HG03378 (cell line): ENCODE measurements around the gene FNDC11.
A peak's percentile ranks its signal among the peaks of the same experiment; 100 is the strongest.

Source experiments
- ATAC-seq: cut with Tn5 transposase; IDR thresholded peaks from one replicate; pipeline ENCODE4 v1.9.1; 2021; ENCODE audit warnings: mild to moderate bottlenecking, moderate library complexity; ENCODE audit not compliant: unreplicated experiment

The FNDC11 gene

DNA sequence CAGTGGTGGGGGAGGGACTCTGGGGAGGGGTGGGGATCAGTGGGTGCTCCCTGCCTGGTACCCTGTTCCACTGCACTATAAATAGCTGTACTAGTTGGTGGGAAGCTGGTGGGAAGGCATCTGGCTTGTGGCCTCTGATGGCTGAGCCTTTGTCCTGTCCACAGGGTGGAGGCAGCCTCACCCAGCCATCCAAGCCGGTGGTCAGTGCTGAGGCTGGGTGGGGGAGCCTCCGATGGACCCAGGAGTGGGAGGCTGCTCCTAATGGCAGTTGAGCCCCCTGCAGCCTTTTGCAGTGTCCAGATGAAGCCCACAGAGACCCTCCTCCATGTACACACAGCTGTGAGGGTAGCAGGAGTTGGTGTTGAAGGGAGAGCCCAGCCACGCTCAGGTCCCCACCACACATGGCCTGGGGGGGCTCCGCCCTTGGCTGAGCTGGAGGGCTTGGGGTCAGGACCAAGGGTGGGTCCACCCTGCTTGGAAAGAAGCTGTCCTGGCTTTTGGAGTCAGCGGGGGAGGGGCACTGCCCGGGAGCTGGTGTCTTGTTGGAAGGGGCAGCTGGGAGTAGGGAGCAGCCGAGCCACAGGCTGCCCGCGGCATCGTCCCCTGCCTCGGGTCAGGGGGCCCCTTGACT is 30.9 kb upstream of the FNDC11 start:
- no peak for ATAC-seq

DNA sequence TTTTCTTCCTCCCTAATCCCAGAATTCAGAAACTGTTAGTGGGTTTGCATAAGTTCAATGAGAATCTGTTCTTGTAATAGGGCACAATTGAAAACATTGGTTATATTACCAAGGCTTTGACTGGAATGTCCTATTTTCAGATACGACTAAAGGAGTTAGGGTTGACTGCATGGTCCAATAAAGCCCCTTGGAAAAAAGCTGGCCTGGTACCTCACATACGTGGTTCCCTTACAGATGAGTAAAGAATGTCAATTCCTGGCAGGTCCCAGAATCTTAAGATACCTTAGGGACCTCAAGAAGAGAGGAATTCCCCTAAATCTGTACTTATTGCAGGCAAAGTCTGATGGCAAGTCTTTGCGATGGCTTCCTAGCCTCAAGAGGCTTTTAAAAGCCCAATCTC is 28.8 kb upstream of the FNDC11 start:
- ATAC-seq: no peak

DNA sequence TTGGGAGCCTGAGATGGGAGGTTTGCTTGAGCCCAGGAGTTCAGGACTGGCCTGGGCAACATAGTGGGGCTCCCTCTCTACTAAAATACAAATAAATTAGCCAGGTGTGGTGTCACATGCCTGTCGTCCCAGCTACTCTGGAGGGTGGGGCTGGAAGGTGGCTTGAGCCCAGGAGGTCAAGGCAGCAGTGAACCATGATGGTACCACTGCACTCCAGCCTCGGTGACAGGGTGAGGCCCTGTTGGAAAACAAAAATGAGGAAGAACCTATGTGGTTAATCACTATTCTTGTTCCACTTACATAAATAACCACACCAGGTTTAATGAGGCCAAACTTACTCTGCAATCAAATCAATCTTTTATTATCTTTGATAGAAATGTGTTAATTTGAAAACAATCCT is 28.0 kb upstream of the FNDC11 start:
- no peak for ATAC-seq

DNA sequence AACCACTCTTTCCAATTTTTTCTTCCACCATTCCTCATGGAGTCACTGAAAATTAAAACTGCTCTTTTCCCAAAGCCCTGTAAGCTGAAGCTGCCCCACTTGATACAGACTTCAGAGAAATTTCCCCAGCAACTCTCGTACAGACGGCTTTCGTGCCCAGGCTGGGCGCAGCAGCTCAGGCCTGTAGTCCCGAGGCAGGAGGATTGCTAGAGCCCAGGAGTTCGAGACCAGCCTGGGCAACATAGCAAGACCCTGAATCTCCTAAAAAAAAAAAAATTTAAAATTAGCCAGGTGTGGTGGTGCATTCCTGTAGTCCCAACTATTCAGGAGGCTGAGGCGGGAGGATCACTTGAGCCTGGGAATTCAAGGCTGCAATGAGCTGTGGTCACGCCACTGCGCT is 26.8 kb upstream of the FNDC11 start:
- no peak for ATAC-seq

GRCh38 chr20:63529180-63529860 is 24.6 kb upstream of the FNDC11 start:
- no peak for ATAC-seq

GRCh38 chr20:63529861-63530787 is 23.8 kb upstream of the FNDC11 start:
- ATAC-seq: no peak

GRCh38 chr20:63530788-63531160 is 23.2 kb upstream of the FNDC11 start:
- ATAC-seq: no peak

DNA sequence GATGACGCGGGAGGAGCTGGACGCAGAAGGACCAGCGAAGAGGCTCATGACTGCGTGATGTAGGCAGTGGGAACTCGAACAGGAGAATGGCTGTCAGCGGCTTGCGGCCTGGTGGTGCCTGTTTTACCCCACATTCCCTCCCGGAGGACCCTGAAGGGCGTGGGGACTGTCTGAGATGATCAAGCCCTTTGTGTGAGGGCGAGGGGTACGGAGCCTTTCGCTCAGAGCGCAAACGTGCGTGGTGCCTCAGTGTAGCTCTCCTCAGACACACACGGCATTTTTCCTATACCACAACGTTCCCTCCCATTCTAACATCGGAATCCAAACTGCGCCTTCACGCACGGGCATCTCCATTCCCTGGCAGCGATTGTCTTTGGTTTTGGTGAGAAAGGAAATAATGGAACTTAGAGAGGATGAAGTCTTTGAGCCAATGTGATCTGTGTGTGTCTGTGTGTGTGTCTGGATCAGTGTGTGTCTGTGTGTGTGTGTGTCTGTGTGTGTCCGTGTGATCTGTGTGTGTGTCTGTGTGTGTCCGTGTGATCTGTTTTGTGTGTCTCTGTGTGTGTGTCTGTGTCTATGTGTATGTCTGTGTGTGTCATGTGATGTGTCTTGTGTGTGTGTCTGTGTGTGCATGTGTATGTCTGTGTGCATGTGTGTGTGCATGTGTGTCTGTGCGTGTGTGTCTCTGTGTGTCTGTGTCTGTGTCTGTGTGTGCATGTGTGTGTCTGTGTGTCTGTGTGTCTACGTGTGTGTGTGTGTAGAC is 22.1 kb upstream of the FNDC11 start:
- ATAC-seq: no peak

GRCh38 chr20:63532449-63532971 is 21.4 kb upstream of the FNDC11 start:
- ATAC-seq: no peak

DNA sequence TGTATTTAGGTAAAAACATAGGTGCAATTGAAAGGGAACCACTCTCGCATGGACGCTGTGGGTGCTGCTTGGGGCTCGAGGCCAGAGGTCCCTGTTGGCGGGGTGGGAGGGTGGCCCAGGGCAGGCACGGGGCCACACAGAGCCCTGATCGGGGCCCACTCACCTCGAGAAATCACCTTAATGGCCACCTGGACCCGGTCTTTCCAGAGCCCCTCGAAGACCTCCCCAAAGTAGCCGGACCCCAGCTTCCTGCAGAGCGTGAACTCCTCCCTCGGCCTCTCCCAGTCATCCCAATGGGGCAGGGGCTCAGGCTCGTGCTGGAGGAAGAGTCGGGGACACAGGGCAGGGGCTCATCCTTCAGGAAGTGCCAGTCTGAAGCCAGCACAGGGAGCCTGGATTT is 20.6 kb upstream of the FNDC11 start:
- no peak for ATAC-seq

DNA sequence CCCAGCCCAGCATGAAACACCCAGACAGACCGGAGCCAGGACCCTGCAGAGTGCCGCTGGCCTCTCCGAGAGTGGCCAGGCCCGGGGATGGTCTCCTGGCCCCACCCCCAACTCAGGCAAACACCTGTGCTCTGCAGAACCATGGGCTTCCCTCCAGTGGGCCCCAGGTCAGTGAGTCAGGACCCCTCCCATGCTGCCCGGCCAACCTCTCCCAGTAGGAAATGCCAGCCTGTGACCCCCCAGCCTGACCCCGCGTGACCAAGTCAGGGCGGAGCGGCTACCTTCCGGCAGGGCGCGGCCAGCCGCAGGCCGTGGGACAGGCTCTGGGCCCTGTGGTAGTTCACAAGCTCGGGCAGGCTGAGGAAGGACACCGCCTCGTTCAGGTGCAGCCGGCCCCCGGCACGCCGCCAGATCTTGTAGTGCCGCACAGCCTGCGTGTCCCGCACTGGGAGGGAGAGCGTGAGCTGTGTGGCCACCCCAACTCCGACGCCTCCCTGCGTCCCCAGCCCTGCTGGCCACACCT is 20.0 kb upstream of the FNDC11 start:
- no peak for ATAC-seq

DNA sequence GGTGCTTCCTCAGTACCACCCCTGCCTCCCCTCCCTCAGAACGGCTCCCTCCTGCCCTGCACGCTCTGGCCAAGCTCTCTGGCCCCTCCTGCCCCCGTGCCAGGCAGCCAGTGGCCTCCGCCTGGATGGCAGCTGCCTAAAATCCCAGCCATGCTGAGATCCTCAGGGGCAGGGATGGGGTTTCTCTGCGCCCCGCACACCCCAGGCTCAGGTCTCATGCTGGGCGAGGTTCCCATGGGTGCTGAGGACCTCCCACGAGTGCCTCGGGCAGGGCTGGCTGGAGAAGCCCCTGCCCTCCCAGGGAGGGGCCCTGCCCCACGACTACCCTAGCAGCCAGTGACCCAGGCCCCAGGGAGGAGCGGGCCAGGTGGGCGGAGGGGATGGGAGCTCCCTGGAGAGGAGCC is 19.5 kb upstream of the FNDC11 start:
- no peak for ATAC-seq

GRCh38 chr20:63534831-63535651 is 18.9 kb upstream of the FNDC11 start:
- ATAC-seq: no peak

DNA sequence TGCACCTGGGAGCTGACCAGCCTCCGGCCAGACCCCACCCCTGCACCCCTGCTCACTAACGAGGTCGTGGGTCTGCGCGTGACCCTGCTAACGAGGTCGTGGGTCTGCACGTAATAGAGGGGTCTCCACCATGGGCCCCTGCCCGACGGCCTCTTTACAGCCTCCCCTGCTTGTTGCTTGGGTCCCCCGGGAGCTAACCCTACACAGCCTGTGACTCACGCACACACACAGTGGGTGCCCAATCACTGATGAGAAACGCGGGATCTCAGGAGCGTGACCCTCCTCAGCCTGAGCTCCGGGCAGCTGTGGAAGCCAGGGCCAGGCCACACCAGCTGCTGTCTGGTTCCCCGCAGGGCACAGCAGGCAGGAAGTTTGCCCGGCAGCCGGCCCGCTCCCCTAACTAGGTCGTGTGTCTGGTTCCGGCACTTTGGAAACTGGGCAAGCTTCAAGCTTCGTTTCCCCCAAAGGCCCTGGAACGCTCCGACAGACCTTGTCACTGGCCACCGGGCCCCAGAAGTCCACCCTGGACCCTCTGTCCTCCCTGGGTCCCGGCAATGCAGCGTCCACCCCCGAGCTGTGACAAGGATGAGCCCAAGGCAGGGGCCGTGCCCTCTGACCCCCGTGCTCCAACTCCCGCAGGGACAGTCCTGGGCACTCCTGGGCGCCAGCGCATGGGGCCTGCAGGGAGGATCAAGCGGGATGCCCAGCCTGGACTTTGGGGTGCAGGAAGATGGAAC is 17.6 kb upstream of the FNDC11 start:
- no peak for ATAC-seq

GRCh38 chr20:63536997-63537524 is 16.9 kb upstream of the FNDC11 start, which contains the start of gene PTK6:
PTK6 (minus strand) TSS chr20:63537376; CDS start chr20:63537314, 62 bp downstream.
- ATAC-seq: no peak

GRCh38 chr20:63537525-63538203 is 16.3 kb upstream of the FNDC11 start:
- peak; percentile 80 for ATAC-seq

DNA sequence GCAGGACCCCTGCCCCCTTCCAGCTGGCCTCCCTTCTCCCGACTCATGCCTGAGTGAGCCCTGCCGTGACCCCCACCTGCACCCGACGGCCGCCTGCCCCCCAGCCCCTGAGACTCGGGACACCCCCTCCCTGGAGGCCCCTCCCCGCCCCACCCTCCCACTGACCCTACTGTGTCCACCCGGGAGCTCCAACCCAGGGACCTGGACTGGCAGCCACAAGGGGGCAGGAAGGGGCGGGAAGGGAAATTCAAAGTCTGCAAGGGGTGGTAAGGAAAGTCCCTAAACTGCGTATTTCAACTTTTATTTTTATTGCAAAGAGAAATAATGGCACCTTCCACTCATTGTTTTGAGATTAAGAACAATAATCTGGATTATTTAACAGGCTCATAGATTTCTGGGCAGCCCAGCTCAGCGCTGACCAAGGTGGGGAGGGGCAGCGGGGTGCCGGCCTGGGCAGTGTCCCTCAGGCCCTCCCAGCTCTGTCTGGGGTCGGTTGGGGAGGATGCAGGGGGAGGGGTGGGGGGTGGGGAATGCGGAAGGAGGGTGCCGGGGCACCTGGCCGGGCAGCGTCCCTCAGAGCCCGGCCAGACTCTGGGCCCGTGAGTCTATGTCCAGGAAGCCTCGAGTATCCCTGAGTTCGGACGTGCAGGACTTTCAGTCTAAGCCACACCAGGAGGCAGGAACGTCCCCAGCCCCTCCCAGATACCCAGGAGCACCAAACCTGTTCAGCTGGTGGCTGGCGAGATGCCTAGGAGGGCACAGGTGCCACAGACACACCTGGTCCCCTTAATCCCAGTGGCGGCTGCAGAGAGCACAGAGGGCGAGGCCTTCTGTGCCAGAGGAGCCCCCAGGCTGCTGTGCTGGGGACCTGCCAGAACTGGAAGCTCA is 15.5 kb upstream of the FNDC11 start:
- no peak for ATAC-seq
